Nephron progenitor cell (in vitro differentiated cells): ENCODE measurements around the gene HSDL2.
A peak's percentile ranks its signal among the peaks of the same experiment; 100 is the strongest.
"Not testable (repeated sequence)": the region's sequence is repeated elsewhere in the genome, so short reads cannot be mapped to it uniquely, and the experiment has no call there.

Experiments
- DNase-seq: peaks from one replicate; pipeline ENCODE4 v3.0.0; 2021
- H3K27ac Mint-ChIP-seq: 2 replicates; pipeline ENCODE4 v1.8.0; 2021; ENCODE audit warnings: mild to moderate bottlenecking, moderate library complexity, mixed read lengths
- H3K27me3 Mint-ChIP-seq: 2 replicates; pipeline ENCODE4 v1.8.0; 2021; ENCODE audit warnings: mild to moderate bottlenecking, low read depth, mixed read lengths; ENCODE audit not compliant: poor library complexity
- H3K36me3 Mint-ChIP-seq: 2 replicates; pipeline ENCODE4 v1.8.0; 2021; ENCODE audit warnings: low read depth, mixed read lengths
- H3K4me1 Mint-ChIP-seq: 2 replicates; pipeline ENCODE4 v1.8.0; 2021; ENCODE audit warnings: mixed read lengths
- H3K4me3 Mint-ChIP-seq: 2 replicates; pipeline ENCODE4 v1.8.0; 2021; ENCODE audit warnings: mild to moderate bottlenecking, moderate library complexity, mixed read lengths
- H3K9me3 Mint-ChIP-seq: 2 replicates; pipeline ENCODE4 v1.8.0; 2021; ENCODE audit warnings: mild to moderate bottlenecking, moderate library complexity, mixed read lengths
- TF ChIP-seq, protein P1 (sequence below): fragments of 200-600 bp; sonication (generic); IDR thresholded peaks from 2 replicates; pipeline ENCODE4 v1.5.0; 2021; ENCODE audit warnings: antibody characterized with exemption

Gene HSDL2

GRCh38 chr9:112507001-112507680 is 127.2 kb downstream of the HSDL2 start:
- TF ChIP-seq, protein P1, sequence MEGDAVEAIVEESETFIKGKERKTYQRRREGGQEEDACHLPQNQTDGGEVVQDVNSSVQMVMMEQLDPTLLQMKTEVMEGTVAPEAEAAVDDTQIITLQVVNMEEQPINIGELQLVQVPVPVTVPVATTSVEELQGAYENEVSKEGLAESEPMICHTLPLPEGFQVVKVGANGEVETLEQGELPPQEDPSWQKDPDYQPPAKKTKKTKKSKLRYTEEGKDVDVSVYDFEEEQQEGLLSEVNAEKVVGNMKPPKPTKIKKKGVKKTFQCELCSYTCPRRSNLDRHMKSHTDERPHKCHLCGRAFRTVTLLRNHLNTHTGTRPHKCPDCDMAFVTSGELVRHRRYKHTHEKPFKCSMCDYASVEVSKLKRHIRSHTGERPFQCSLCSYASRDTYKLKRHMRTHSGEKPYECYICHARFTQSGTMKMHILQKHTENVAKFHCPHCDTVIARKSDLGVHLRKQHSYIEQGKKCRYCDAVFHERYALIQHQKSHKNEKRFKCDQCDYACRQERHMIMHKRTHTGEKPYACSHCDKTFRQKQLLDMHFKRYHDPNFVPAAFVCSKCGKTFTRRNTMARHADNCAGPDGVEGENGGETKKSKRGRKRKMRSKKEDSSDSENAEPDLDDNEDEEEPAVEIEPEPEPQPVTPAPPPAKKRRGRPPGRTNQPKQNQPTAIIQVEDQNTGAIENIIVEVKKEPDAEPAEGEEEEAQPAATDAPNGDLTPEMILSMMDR: no peak
- Mint-ChIP-seq H3K4me1 (peaks cover 3% of the 10 kb centered on the region), H3K4me3 (no peak overlapping the region), H3K27ac (no peak overlapping the region), H3K27me3 (no peaks in the 10 kb centered on the region), H3K36me3 (peaks cover 43% of the 10 kb centered on the region), H3K9me3 (peaks cover 20% of the 10 kb centered on the region)
- no peak for DNase-seq

- no peak for DNase-seq
- H3K4me3 Mint-ChIP-seq: no peak overlapping the region
- no peak overlapping the region for H3K27ac Mint-ChIP-seq
- peaks cover 3% of the 10 kb centered on the region for H3K27me3 Mint-ChIP-seq
- peaks cover 32% of the 10 kb centered on the region for H3K36me3 Mint-ChIP-seq
- H3K9me3 Mint-ChIP-seq: peaks cover 16% of the 10 kb centered on the region
- TF ChIP-seq, protein P1: no peak
- H3K4me1 Mint-ChIP-seq: no peaks in the 10 kb centered on the region
Observed at GRCh38 chr9:112508377-112508776, 128.5 kb downstream of the HSDL2 start.

GRCh38 chr9:112512377-112512776 is 132.5 kb downstream of the HSDL2 start:
- not testable (repeated sequence) for DNase-seq, H3K27me3 Mint-ChIP-seq, H3K4me3 Mint-ChIP-seq, H3K4me1 Mint-ChIP-seq, H3K27ac Mint-ChIP-seq
- Mint-ChIP-seq H3K36me3 (peaks cover 17% of the 10 kb centered on the region), H3K9me3 (peaks cover 12% of the 10 kb centered on the region)

DNA sequence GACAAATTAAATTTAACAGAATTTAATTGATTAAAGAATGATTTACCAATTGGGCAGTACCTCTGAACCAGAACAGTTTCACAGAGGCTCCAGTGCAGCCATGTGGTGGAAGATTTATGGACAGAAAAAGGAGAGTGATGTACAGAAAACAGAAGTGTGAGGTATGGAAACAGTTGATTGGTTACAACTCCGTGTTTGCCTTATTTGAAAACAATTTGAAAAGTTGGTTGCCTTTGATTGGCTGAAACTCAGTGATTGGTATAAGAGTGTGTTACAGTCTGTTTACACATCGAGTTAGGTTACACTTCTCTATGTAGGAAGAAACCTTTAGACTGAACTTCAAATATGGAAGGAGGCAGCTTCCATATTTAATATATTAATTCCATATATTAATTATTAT is 136.9 kb downstream of the HSDL2 start:
- Mint-ChIP-seq H3K4me3 (no peak overlapping the region), H3K36me3 (peaks cover 11% of the 10 kb centered on the region), H3K27ac (peak overlapping the region; percentile 71), H3K9me3 (peaks cover 12% of the 10 kb centered on the region), H3K4me1 (no peaks in the 10 kb centered on the region), H3K27me3 (peaks cover 3% of the 10 kb centered on the region)
- TF ChIP-seq, protein P1: no peak
- no peak for DNase-seq

DNA sequence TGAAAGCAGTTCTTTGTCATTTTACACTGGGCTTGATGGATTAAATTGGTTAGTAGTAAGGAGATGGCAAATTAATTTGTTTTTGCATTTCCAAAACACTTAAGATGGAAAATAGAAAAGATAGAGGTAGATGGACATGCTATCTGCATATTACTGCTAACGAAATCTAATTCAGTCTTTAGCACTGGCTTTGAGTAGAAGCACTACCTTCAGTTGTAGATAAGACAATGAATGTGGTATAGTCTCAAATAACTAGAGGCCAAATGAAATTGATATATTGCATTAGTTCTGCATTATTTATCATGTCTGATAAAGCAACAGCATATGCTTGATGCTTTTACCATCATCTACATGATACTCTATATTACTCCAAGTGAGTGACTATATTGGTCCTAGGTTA is 140.2 kb downstream of the HSDL2 start:
- Mint-ChIP-seq H3K36me3 (peaks cover 29% of the 10 kb centered on the region), H3K27me3 (no peaks in the 10 kb centered on the region), H3K4me3 (no peak overlapping the region), H3K27ac (peak overlapping the region; percentile 46), H3K4me1 (no peaks in the 10 kb centered on the region), H3K9me3 (peaks cover 9% of the 10 kb centered on the region)
- DNase-seq: no peak
- TF ChIP-seq, protein P1: no peak

- H3K9me3 Mint-ChIP-seq: peaks cover 13% of the 10 kb centered on the region
- peaks cover 35% of the 10 kb centered on the region for H3K36me3 Mint-ChIP-seq
- no peaks in the 10 kb centered on the region for H3K27me3 Mint-ChIP-seq
- DNase-seq: no peak
- H3K4me3 Mint-ChIP-seq: no peak overlapping the region
- H3K27ac Mint-ChIP-seq: peak overlapping the region; percentile 46
- no peaks in the 10 kb centered on the region for H3K4me1 Mint-ChIP-seq
- TF ChIP-seq, protein P1: no peak
Observed at GRCh38 chr9:112520656-112521055, 140.7 kb downstream of the HSDL2 start.
